OCI-M2 (cell line): Measurements from ENCODE around the gene CISH.

Source experiments
- DNase-seq: peaks from one replicate; lab custom pipeline; 2025; ENCODE audit not compliant: unreplicated experiment; lab: John Stamatoyannopoulos, UW

CISH gene

DNA sequence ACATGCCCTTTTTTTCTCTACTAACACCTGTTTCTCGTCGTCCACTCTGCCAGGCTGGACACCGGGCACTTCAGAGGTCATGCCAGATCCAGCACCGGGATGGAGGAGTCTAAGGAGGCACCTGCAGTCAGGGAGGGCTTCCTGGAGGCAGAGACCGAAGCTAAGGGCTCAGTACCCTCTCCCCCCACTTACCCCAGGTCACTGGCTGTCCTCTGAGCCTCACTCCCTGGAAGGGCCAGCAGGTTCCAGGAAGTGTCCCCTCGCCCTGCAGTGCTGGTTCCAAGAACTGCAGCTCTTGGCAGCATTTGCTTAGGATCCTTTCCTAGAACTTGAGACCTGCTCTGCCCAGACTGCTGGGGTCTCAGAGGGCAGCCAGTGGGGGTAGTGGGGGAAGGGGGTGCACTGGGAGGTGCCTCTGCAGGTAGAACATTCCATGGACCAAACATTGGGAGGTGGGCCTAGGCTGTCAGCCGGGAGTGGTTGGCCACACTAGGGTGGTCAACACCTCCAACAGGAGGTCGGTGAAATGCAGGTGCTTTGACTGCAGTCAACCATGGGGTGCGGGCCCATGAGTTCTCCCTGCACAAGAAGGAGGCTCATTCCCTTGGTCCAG, 11.3 kb downstream of the CISH start:
- no peak for DNase-seq

DNA sequence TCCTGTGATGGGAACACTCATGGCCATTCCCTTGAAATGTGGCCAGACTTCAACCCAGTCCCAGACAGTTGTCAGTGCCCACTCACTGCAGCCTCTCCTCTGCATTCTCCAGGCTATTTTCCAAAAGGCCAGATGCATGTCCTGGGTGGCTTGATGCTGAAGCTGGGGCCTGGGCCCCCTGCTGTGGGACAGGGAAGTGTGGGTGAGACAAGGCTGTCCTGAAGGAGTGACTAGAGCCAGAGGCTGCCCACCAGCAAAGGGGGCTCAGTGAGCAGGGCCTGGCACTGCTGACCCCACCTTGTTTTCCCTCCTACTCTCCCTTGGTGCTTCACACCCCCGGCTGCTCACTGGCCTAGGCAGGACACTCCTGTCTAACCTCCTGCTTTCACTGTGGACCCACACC, 11.9 kb downstream of the CISH start:
- no peak for DNase-seq

DNA sequence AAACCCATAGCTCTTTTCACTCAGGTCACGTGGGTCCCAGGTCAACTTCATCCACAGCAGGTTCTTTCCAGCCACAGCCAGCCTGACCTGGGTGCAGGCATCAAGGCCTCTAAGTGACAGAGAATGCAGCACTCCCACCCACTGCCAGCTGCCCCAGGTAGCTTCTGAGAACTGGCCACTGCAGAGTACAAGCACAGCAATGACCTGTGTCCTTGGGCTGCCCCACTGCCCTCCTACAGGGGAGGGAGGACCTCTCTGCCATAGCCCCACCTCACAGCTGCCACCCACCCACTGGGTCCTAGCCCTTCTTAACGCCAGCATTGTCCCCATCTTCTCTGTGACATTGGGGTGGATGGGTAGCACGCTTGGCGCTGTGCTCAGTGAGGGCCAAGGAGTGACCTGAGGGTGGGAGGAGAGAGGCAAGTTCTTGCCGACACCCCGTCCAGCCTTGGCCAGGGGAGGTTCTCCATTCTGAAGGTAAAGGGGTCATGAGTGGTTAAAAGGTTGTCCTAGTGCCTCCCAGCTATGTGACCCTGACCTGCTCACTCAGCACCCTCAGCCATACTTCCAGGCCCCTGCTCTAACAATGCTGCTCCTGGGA, 12.4 kb downstream of the CISH start:
- DNase-seq, result no peak

DNA sequence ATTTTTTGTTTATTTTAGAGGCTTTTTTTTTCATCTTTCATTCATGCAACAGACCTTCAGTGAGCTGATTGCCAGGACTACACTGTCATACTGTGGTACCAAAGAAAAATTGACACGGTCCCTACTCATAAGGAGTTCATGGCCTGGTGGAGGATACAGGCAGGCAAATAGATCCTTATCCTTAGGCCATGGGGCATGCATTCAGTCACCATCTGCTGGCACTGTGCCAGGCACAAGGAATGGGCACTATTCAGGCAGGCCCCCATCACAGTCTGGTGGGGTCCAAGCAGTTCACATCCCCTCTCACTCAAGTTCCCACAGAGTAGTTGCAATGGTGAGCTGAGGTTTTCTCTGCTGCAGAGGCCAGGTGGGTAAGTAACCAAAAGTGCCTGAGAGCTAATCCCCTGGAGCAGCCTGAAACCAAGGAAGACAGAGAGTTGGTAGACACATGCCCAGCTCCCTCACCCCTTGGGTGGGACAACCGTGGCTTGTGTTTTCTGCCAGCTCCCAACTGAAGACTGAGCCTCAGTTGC, 17.3 kb downstream of the CISH start:
- no peak for DNase-seq

DNA sequence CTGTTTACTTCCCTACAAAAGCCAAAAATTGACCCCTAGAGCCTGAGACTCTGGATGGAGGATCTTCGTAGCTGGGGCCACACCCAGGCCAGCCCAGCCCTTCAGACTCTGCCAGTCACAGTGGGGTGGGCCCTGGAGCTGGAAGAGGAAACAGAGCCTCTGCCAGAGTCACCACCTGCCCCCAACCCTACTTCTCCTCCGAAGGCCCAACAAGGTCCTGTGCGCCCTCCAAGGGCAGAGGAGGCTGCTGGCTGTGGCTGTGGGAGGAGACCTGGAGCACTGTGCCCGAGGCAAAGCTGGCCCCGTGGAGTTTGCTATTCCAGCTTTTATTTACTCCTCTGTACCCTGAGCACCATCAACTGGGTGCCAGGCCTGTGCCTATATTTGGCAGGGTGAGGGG, 19.0 kb downstream of the CISH start:
- no peak for DNase-seq

DNA sequence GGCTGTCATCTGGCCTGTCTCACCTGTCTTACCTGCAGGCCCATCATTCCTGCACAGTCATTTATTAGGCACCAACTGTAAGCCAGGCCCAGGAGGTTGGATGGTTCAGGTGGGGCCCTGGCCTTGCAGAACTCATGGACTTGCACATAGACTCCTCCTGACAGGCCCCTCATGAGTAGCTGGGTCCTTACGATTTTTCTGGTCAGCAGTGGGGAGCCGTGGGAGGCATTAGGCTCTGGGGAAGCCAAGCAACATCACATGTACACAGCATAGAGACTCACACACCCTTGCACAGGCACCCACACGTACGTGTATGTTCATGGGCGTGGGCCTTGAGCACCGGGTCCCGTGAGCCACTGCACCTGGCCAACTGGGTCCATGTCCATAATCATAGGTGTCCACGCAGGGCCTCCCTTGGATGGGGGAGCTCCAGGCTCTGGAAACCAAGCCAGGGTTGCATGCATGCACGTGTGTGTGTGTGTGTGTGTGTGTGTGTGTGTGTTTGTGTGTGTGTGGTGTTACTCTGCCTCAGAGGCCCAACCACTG, 20.3 kb downstream of the CISH start:
- no peak for DNase-seq

DNA sequence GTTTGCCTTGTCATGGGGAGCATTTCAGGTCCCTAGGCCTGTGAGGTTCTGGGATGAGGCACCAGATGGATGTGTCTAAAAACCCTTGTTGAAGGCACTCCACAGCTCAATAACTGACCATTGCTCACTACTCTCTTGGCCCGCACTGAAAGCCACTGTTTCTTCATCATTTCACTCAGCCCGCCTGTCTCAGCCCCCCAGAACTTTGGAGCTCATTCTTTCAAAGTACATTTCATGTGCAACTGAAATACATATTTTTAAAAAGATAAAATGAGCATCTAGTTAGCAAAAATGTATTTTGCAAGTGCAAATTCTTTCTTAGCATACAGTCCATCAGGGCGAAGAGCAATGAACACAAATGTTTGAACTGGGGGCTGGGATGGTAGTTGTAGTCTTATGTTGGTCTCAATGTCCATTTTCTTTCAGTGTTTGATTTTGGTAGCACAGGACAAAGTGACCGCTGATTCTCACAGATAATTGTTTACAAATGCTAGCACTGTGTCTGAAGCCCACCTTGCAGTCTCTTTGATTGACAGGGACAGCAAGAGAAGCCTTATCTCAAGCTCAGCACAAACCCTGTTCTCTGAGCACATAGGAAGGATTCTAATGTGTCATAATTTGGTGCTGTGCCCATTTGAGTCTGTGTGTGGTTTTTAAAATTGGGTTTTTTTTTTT, 22.7 kb downstream of the CISH start:
- DNase-seq, result no peak

DNA sequence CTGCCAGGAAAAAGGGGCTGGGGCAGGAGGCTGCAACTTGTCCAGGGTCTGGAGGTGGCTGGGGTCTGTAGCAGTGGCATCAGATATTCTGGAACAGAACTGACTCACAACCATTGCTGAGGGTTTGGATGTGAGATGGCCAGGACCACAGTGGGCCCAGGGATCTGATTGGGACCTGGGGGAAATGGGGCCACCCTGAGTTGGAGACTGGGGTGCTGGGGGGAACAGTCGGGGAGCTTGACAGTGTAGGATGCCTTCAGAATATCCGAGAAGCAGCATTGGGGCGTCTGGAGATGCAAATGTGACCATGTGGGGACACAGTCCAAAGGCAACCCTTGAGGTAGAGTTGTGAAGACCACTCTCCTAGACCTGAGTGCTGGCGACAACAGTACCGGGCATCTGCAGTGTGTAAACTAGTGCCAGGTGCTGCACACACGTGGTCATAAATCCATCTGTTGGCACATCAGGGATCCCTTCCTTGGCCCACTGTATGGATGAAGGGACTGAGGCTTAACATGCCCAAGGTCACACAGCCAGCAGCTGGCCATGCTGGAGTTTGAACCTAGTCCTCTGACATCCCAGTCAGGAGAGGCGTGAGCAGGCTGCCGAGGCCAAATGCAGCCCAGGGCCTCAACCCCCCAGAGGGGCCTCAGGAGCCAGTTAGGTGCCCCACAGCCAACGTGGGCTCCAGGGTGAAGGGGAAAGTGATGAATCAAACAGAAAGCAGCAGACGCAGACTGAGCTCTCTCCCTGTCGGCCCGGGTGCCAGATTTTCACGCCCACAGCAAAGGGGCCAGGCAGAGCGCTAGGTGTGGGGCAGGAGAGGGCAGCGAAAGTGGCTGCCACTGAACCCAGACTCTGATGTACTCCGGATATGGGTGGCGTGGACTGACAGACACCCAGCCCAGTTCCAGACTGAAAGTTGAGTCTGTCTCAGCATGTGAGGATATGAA, 23.5 kb downstream of the CISH start:
- DNase-seq, result no peak

DNA sequence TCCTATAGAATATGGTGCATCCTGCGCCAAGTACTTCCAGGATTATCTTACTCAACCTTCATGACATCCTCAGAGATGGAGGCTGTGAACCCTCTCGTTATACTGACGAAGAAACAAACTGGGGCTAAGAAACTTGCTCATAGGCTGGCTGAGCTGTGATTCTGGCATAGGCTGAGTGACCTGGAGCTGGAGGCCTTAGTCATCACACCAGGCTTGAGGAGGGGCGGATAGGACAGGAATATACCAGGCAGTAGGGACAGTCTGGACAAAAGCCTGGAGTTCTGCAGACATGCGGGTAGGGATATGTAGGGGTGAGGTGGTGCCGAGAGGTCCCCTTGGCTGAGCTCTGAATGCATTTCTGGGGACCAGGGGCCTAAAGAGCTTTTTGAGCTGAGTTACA, 24.2 kb downstream of the CISH start:
- no peak for DNase-seq

DNA sequence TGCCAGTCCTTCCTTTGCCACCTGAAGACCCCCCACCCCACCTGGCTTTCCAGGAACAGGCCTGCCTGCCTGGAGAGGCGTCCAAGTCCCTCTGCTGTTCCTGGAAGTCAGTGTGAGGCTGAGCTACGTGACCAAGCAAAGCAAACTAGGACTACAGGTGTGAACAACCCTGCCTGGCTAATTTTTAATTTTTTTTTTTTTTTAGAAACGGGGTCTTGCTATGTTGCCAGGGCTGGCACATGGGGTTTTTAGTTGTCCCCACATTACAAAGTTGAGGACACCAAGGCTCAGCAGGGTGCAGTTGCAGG, 24.9 kb downstream of the CISH start:
- DNase-seq, result no peak

DNA sequence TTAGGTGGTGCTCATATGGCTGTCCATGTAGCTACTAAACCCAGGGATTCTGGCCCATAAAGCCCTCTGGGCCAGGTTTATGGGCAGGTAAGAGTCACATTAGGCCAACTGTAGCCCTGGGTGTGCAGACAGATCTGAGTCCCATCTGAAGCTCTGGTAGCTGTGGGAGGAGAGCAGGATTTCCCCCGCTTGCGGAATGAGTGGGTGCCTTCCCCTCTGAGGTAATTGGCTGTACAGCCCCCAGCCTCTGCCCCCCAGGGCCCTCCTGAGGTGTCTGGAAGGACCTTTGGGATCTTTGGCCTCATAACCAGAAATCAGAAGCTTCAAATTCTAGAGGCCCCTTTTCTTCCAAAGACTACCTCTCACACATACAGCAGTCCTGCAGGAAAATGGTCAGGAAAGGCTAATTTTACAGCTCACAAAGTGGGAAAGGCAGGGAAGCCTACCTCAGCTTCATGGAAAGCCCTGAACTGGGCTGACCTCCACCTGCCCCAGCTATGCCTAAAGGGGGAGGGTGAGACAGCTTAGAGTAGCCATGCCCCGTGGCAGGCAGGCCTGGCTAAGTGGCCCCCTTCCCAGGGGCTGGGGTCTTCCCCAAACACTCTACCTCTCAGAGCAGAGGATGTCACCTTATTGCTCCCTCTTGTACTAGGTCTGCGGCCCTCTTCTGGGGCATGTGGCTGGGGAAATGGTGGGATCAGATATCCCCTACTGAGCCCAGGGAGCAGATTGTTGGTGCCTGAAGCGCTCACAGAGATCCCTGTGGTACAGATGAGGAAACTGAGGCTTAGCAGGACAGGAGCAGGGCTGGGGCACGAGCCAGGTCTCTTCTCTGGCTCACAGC, 25.4 kb downstream of the CISH start:
- DNase-seq, result no peak

DNA sequence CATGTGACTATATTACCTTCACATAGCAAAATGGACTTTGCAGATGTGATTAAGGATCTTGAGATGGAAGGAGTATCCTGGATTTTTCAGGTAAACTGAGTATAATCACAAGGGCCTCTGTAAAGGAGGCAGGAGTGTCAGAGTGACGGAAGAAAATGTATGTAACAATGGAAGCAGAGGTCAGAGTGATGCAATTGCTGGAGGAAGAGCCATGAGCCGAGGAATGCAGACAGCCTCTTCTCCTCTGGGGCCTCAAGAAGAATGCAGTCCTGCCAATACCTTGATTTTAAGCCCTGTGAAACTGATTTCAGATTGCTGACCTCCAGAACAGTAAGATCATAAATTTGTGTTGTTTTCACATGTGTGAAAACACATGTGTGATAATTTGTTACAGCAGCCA, 27.2 kb downstream of the CISH start:
- no peak for DNase-seq

DNA sequence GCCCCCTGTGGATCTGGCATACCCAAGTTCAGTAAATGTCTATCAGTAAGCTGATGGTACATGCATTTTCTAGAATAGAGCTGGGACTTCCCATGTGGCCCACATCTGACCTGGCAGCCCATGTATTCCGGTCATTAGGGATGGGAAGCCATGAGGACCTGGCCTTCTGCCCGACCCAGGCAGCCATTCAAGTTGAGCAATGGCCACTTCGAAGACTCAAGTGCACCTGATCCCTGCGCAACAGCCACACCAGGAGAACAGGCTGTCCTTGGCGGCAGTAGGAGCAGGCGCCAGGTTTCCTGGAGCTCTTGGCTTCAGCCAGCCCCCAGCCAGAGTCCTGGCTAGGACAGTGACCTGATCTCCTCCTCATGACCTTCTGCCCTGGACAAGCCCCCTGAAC, 27.7 kb downstream of the CISH start:
- DNase-seq, result no peak

DNA sequence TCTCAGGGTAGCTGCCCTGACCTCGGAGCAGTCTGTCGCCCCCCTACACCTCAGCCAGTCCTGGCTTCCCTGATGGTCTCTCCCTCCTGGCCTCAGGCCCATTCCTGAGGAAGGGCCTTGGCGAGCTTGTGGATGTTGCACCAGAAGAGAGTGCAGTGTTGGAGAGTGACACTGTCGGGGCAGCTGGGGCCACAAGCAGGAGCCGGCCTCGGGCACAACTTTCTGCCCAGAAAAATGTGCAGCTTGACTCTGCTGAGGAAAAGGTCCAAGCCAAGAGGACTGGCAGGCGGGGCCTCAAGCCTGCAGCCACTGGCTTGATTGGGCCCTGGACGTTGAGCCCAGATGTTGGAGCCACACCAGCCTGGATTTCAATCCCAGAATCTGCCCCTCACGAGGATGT, 29.5 kb downstream of the CISH start:
- no peak for DNase-seq

DNA sequence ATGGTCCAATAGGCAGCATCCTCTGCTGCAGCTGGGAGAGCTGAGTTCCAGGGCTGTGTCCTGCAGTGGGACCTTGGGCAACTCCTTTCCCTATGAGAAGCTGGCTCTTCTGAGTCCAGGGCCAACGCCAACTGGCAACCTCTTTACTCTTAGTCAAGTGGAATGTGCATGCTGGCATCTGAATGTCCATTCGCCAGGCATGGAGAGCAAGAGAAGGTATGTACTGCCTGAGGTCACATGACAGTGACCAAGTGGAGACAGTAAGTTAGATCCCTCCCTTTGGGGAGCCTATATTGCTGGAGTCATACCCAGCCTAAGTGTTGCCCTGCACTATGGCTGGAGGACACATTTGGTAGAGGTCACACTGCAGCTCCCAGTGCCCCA, 30.1 kb downstream of the CISH start:
- DNase-seq, result no peak

DNA sequence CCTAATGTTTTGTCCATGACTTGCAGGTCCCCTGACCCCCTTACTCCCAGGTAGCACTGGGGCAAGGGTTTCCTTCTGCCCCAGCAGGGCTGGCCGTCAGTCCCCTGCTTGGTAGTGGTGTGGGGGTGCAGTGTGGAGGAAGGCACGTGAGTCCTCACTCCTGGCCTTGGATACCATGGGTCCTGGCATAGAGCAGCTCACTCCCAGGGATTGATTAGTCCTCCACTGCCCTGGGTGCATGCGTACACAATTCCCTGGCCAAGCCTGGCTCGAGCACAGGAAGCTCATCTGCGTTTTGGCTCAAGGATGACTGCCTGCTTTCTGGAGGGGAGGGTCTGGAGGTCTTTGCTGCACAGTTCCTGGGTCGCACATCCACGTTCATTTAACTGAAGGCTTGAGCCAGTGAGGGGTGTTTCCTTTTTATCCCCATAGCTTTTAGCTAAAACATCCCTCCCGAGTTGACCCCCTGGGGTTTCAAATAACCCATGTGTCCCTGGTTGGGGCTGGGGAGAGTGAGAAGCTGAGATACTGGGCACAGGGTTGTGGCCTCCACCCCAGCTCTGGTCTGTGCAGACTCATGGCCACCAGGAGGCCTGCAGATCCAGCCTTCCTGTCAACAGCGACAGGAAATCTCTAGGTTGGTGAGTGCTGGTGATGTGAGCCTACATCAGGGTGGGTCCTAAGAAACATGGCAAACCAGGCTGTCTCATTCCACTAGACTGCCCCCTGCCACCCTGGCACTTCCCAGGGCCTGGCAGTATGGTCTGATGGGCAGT, 30.7 kb downstream of the CISH start:
- DNase-seq, result no peak

DNA sequence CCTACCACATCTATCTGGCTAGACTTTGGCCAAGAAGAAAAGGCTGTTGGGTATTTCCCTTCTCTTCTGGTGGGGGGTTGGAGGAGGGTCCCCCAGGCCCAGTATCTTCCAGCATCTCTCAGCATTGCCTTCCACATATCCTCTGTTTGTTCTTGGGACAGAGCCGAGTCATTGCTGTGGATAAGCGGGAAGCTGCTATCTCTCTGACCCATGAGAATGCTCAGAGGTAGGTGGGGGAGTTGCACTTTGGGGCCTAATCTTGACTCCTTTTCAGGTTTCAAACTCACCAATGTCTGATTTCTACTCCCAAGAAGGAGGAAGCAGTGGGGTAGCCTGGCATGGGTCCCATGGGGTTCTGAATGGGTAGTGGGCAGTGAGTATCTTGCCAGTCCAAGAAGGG, 34.2 kb downstream of the CISH start:
- DNase-seq, result no peak

DNA sequence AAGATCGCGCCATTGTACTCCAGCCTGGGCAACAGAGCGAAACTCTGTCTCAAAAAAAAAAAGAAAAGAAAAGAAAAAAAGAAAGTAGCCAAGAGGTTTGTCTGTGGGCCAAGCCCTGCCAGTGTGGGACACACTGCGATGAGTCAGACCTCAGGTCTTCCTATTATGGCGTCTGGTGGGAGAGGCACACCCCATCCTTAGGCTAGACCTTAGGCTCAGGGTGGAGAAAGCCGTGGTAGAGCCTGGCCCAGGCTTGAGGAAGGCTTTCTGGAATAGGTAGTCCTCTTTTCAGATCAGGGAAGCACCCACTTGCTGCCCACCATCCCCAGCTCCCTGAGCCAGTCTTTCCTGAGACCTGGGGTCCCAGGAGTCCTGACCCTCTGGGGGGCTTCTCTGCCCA, 36.2 kb downstream of the CISH start:
- DNase-seq, result no peak

DNA sequence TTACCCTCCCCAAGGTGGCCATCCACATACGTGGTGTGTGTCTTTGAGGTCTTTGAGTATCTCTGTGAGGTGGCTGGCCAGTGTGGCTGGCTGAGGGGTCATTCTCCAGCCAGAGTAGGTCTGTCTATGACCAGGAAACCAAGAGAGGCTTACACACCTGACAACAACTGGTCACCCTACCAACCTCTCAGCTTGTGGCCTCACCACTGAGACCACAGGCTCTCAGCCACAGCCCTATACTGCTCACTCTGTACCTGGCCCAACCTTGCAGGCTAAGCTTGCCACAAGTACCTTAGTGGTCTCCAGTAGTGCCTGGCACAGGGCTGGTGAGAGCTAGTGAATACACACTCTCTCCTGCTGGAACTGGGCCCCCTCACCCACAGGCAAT, 37.1 kb downstream of the CISH start:
- DNase-seq, result no peak
